HL-60 (cell line): Measurements from ENCODE around the gene PDIA4.

ENCODE experiments used
- CTCF ChIP-seq: IDR thresholded peaks from one replicate; pipeline ENCODE4 v1.5.1; 2011; ENCODE audit warnings: low read length, control low read depth, inconsistent platforms; ENCODE audit not compliant: insufficient read depth
- POLR2AphosphoS5 ChIP-seq: IDR thresholded peaks from 2 replicates; pipeline ENCODE4 v1.6.1; 2012; ENCODE audit warnings: low read depth

DNA sequence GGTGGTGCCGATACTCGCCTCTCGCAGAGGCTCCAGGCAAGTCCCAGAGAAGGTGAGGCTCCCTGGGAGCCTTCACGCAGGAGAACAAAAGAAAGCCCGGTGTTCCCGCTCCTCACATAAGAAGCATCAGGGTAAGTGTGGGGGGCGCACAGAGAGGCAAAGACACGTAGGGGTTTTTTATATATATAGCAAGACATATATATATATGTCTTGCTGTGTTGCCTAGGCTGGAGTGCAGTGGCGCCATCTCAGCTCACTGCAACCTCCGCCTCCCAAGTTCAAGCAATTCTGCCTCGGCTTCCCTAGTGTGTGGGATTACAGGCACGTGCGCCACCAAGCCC lies 61.3 kb downstream of the PDIA4 start:
- TF ChIP-seq CTCF (no peak), POLR2AphosphoS5 (no peak)
